Astrocyte (in vitro differentiated cells and primary cell): Measurements from ENCODE around the gene CORO2B. TPM values are rescaled to one million over a fixed set of nuclear protein-coding genes. Genes with fewer than 3 reads are reported as not detected.
A peak's percentile ranks its signal among the peaks of the same experiment; 100 is the strongest.

Experiments used
- DNase-seq: peaks from one replicate; pipeline ENCODE4 v3.0.0-alpha.2; 2010; ENCODE audit warnings: low read depth
- FAIRE-seq: peaks from 2 replicates; lab custom pipeline; 2011; peaks lifted over from hg19 to GRCh38; lab: Jason Lieb, UNC
- H2AFZ ChIP-seq: 2 replicates; pipeline ENCODE4 v1.6.0; 2012; ENCODE audit warnings: low read depth, low read length, inconsistent platforms
- H3K27ac ChIP-seq: 2 replicates; pipeline ENCODE4 v1.5.1; 2011; ENCODE audit warnings: low read depth, low read length, inconsistent platforms
- H3K27me3 ChIP-seq: 2 replicates; pipeline ENCODE4 v1.6.0; 2011; ENCODE audit warnings: low read length, inconsistent platforms; ENCODE audit not compliant: insufficient read depth
- H3K36me3 ChIP-seq: 2 replicates; pipeline ENCODE4 v1.5.1; 2011; ENCODE audit warnings: low read length, inconsistent platforms; ENCODE audit not compliant: insufficient read depth
- H3K4me1 ChIP-seq: 2 replicates; pipeline ENCODE4 v1.5.1; 2011; ENCODE audit warnings: low read length, inconsistent platforms; ENCODE audit not compliant: insufficient read depth
- H3K4me2 ChIP-seq: 2 replicates; pipeline ENCODE4 v1.6.0; 2012; ENCODE audit warnings: low read length, inconsistent platforms
- H3K4me3 ChIP-seq: 2 replicates; pipeline ENCODE4 v1.5.1; 2011; ENCODE audit warnings: low read depth, mild to moderate bottlenecking, low read length, inconsistent platforms; ENCODE audit not compliant: insufficient read depth
- H3K79me2 ChIP-seq: 2 replicates; pipeline ENCODE4 v1.6.0; 2012; ENCODE audit warnings: mild to moderate bottlenecking, low read length, inconsistent platforms; ENCODE audit not compliant: insufficient read depth
- H3K9ac ChIP-seq: 2 replicates; pipeline ENCODE4 v1.6.0; 2012; ENCODE audit warnings: mild to moderate bottlenecking, low read length, inconsistent platforms
- H3K9me3 ChIP-seq: 2 replicates; pipeline ENCODE4 v1.5.1; 2012; ENCODE audit warnings: low read depth, mild to moderate bottlenecking, low read length, inconsistent platforms; ENCODE audit not compliant: insufficient read depth
- H4K20me1 ChIP-seq: 2 replicates; pipeline ENCODE4 v1.6.0; 2012; ENCODE audit warnings: low read length, inconsistent platforms; ENCODE audit not compliant: insufficient read depth
- H3K27ac Mint-ChIP-seq: one replicate; pipeline ENCODE4 v1.8.0; 2021; ENCODE audit warnings: mild to moderate bottlenecking, mixed read lengths; ENCODE audit not compliant: unreplicated experiment
- H3K27me3 Mint-ChIP-seq: one replicate; pipeline ENCODE4 v1.8.0; 2021; ENCODE audit warnings: low read depth, mixed read lengths; ENCODE audit not compliant: unreplicated experiment
- H3K36me3 Mint-ChIP-seq: one replicate; pipeline ENCODE4 v1.8.0; 2021; ENCODE audit warnings: low read depth, mixed read lengths; ENCODE audit not compliant: unreplicated experiment
- H3K4me1 Mint-ChIP-seq: one replicate; pipeline ENCODE4 v1.8.0; 2021; ENCODE audit warnings: low read depth, mixed read lengths; ENCODE audit not compliant: unreplicated experiment
- H3K4me3 Mint-ChIP-seq: one replicate; pipeline ENCODE4 v1.8.0; 2021; ENCODE audit warnings: mild to moderate bottlenecking, moderate library complexity, mixed read lengths; ENCODE audit not compliant: unreplicated experiment
- H3K9me3 Mint-ChIP-seq: one replicate; pipeline ENCODE4 v1.8.0; 2021; ENCODE audit warnings: mild to moderate bottlenecking, mixed read lengths; ENCODE audit not compliant: unreplicated experiment
- EZH2 ChIP-seq: IDR thresholded peaks from 2 replicates; pipeline ENCODE4 v1.6.1; 2012; ENCODE audit warnings: mild to moderate bottlenecking, low read length, inconsistent platforms; ENCODE audit not compliant: insufficient read depth
- total RNA-seq: library from RNA; stranded (reverse); gene quantifications from 2 replicates; pipeline ENCODE4 v1.2.1, GENCODE V29; 2021
- TF ChIP-seq, protein P1 (sequence below): IDR thresholded peaks from 2 replicates; pipeline ENCODE4 v1.5.1; 2011; ENCODE audit warnings: low read depth, mild to moderate bottlenecking, inconsistent platforms, low read length, moderate library complexity; ENCODE audit not compliant: insufficient read depth

CORO2B gene
- total RNA-seq, 1 donor from 2014 or later, result 7.4 TPM

DNA sequence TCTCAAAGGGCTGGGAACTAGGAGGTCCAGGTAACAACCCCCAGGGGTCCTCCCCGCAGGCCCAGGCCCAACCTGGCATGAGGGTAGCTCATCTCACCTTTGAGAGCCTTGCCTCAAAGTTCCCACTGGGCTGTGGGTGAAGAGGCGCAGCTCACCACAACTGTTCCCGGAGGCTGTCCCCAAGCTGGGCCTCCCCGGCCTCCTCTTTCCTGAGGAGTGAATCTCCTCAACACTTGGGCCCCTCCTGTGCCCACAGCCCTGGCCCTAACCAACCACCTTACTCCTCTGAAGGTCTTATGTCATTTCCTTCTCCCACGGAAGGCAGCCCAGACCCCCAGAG, 27.5 kb upstream of the CORO2B start:
- no peak overlapping the region for H3K4me3 ChIP-seq
- no peaks in the 10 kb centered on the region for H3K9me3 ChIP-seq
- H3K4me2 ChIP-seq, result no peak overlapping the region
- H3K9me3 Mint-ChIP-seq, result no peaks in the 10 kb centered on the region
- no peak overlapping the region for H3K27ac ChIP-seq
- no peak overlapping the region for H3K27ac Mint-ChIP-seq
- no peaks in the 10 kb centered on the region for H4K20me1 ChIP-seq
- TF ChIP-seq, protein P1, sequence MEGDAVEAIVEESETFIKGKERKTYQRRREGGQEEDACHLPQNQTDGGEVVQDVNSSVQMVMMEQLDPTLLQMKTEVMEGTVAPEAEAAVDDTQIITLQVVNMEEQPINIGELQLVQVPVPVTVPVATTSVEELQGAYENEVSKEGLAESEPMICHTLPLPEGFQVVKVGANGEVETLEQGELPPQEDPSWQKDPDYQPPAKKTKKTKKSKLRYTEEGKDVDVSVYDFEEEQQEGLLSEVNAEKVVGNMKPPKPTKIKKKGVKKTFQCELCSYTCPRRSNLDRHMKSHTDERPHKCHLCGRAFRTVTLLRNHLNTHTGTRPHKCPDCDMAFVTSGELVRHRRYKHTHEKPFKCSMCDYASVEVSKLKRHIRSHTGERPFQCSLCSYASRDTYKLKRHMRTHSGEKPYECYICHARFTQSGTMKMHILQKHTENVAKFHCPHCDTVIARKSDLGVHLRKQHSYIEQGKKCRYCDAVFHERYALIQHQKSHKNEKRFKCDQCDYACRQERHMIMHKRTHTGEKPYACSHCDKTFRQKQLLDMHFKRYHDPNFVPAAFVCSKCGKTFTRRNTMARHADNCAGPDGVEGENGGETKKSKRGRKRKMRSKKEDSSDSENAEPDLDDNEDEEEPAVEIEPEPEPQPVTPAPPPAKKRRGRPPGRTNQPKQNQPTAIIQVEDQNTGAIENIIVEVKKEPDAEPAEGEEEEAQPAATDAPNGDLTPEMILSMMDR, result no peak
- no peak for TF ChIP-seq EZH2
- H3K36me3 Mint-ChIP-seq, result no peaks in the 10 kb centered on the region
- H3K36me3 ChIP-seq, result no peaks in the 10 kb centered on the region
- no peak overlapping the region for H3K9ac ChIP-seq
- H3K4me1 Mint-ChIP-seq, result peaks cover 19% of the 10 kb centered on the region
- FAIRE-seq (no peak), DNase-seq (no peak)
- H3K4me3 Mint-ChIP-seq, result no peak overlapping the region
- no peaks in the 10 kb centered on the region for H3K79me2 ChIP-seq
- peaks cover 13% of the 10 kb centered on the region for H3K4me1 ChIP-seq
- no peak overlapping the region for H2AFZ ChIP-seq
- H3K27me3 Mint-ChIP-seq, result peaks cover 9% of the 10 kb centered on the region
- H3K27me3 ChIP-seq, result no peaks in the 10 kb centered on the region

DNA sequence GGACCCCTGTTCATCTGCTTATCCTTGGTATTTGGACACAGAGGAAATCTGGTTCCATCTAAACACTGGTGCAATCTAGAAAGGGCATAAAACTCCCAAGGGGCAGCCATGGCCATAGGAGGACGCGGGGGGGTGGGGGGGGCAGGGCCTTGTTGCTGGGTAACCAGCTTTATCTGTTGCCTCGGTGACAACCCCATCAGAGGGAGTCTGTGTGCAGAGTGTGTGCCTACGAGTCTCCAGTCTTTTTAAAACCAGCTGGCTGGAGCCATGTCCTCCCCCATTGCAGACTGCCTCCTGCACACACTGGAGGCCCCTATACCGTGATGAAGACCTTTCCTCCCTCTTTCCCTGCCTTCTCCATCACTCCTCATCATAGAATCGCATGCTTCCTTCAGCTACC, 26.4 kb upstream of the CORO2B start:
- Histone ChIP-seq H3K36me3 (no peaks in the 10 kb centered on the region), H3K27me3 (no peaks in the 10 kb centered on the region), H3K9ac (no peak overlapping the region), H4K20me1 (no peaks in the 10 kb centered on the region), H3K9me3 (no peaks in the 10 kb centered on the region), H3K4me3 (no peak overlapping the region), H3K4me2 (peak overlapping the region; percentile 44), H3K27ac (peak overlapping the region; percentile 19), H3K79me2 (no peaks in the 10 kb centered on the region), H2AFZ (peak overlapping the region; percentile 54), H3K4me1 (peaks cover 13% of the 10 kb centered on the region)
- H3K9me3 Mint-ChIP-seq, result no peaks in the 10 kb centered on the region
- DNase-seq (no peak), FAIRE-seq (no peak)
- H3K4me3 Mint-ChIP-seq, result no peak overlapping the region
- TF ChIP-seq, protein P1, result no peak
- TF ChIP-seq EZH2, result no peak
- H3K27ac Mint-ChIP-seq, result peak overlapping the region; percentile 55
- no peaks in the 10 kb centered on the region for H3K36me3 Mint-ChIP-seq
- peaks cover 25% of the 10 kb centered on the region for H3K4me1 Mint-ChIP-seq
- H3K27me3 Mint-ChIP-seq, result peaks cover 17% of the 10 kb centered on the region

DNA sequence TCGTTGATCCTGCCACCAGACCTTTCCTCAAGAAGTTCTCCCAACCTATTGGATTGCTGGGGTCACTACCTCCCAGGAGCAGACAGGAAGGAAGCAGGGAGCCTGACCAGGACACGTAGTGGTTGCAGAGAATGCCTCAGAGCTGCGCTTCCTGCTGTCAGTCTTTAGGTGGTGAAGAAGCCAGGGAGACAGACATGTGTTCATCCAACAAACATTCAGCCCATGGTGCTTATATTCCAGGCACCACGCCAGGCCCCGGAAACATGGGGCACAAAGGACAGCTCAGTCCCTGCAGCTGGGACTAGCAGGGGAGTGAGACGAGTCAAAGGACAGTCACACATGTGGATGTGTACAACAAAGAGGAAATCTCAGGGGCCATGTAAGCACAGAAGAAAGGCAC, 26.0 kb upstream of the CORO2B start:
- Mint-ChIP-seq H3K36me3 (no peaks in the 10 kb centered on the region), H3K4me1 (peaks cover 26% of the 10 kb centered on the region), H3K4me3 (no peak overlapping the region), H3K27ac (peak overlapping the region; percentile 55), H3K9me3 (no peaks in the 10 kb centered on the region), H3K27me3 (peaks cover 18% of the 10 kb centered on the region)
- peak overlapping the region; percentile 19 for H3K27ac ChIP-seq
- H3K4me3 ChIP-seq, result no peak overlapping the region
- DNase-seq (no peak), FAIRE-seq (peak; percentile 59)
- peak overlapping the region; percentile 54 for H2AFZ ChIP-seq
- no peaks in the 10 kb centered on the region for H3K27me3 ChIP-seq
- H3K4me1 ChIP-seq, result peaks cover 13% of the 10 kb centered on the region
- no peaks in the 10 kb centered on the region for H3K36me3 ChIP-seq
- no peaks in the 10 kb centered on the region for H3K9me3 ChIP-seq
- peak overlapping the region; percentile 44 for H3K4me2 ChIP-seq
- H4K20me1 ChIP-seq, result no peaks in the 10 kb centered on the region
- no peaks in the 10 kb centered on the region for H3K79me2 ChIP-seq
- TF ChIP-seq EZH2, result no peak
- TF ChIP-seq, protein P1, result no peak
- no peak overlapping the region for H3K9ac ChIP-seq
